ENCODE results near the gene ZNF45.

ZNF45 gene

DNA sequence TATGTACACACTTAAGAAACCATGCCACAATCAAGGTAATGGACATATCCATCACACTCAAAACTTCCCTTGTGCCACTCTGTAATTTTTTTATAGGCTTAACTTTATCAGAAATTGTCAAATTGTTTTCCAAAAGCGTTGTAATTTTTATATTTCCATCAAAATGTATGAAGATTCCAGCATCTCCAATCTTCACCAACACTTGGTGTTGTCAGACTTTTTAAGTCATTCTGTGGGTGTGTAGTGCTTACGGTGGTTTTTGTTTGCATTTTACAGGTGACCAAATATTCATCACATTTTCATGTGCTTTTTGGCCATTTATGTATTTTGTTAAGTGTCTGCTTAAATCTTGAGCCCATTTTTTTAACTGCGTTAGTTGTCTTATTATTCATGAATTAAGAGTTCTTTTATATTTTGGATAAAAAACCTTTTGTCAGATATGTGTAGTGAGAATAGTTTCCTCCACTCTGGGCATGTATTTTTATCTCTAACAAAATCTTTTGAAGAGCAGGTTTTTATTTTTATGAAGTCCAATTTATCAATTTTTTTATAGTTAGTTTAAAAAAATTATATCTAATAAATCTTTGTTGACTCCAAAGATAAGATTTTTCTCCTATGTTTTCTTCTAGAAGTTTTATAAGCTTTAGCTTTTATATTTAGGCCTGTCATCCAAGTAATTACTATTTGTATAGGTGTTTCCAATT, 4.6 kb upstream of the ZNF45 start:
- peaks cover 3% of the 10 kb centered on the region for H3K9me3 Mint-ChIP-seq
- no peak overlapping the region for H3K27ac Mint-ChIP-seq
- no peaks in the 10 kb centered on the region for H3K36me3 Mint-ChIP-seq
- no peak for DNase-seq (ENCODE audit: low spot score in 2 of 2)
- no peak overlapping the region for H3K4me3 Mint-ChIP-seq
- H3K4me1 Mint-ChIP-seq = no peaks in the 10 kb centered on the region
- ATAC-seq = no peak

DNA sequence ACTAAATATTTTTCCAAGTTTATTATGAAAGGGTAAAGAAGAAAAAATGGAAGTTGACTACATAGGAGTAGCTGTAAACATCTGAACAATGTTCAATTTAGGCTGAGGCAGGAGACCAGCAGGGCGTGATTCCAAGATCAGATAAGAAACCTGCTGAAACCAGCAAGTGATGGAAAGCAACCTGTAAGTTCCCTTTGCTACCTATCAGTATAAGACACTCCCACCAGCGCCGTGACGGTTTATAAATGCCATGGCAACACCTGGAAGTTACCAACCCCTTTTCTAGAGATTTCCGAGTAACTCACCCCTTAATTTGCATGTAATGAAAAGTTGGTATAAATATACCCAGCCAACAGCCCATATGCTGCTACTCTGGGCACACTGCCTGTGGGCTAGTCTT, 1.1 kb upstream of the ZNF45 start:
- Mint-ChIP-seq H3K36me3 (peaks cover 23% of the 10 kb centered on the region), H3K27ac (no peak overlapping the region), H3K9me3 (no peaks in the 10 kb centered on the region), H3K4me3 (peak overlapping the region; percentile 88), H3K4me1 (peaks cover 7% of the 10 kb centered on the region)
- ATAC-seq (no peak), DNase-seq (ENCODE audit: low spot score in 2 of 2) (no peak)

DNA sequence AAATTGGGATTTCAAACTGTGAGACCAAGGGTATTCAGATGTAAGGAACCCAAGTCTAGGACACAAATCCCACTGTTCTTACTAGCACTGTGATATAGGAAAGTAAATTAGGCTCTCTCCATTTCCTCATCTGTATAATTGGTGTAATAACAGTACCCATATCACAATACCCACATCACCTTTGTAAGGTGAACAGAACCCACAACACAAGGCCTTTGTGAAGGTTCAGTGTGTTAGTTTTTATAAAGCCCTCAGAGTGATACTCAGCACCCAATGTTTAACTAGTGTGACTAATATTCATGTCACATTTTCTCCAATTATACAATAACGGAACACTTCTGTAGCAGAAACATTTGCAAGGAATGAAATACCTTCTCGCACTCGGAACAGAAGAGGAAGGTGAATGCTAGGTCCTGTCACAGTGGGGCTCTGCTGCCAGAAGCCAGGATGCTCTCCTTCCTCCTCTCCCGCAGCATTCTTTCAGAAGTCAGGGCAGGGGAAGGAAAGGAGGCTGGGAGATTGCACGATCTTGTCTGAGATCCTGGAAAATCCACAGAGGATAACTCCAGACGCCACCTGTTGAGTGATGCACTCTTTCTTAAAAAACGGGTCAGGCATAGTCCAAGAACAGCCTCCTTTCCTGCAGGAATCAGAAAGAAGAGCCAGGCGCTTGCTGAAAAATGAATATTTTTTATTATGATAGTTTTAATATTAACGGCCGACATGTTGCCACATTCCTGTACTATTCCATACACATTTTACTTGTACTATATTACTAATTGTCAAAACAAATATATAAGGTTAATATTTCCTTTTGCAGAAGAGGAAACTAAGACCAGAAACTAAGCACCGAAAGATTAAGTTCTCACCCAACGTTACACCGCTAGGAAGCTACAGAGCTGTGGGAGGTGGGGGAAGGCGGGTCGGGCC, 762 bp downstream of the ZNF45 start:
- peak overlapping the region; percentile 88 for H3K4me3 Mint-ChIP-seq
- DNase-seq (ENCODE audit: low spot score in 2 of 2) = no peak
- no peaks in the 10 kb centered on the region for H3K9me3 Mint-ChIP-seq
- H3K27ac Mint-ChIP-seq = peak overlapping the region; percentile 88
- ATAC-seq = no peak
- H3K36me3 Mint-ChIP-seq = peaks cover 42% of the 10 kb centered on the region
- H3K4me1 Mint-ChIP-seq = peaks cover 7% of the 10 kb centered on the region

DNA sequence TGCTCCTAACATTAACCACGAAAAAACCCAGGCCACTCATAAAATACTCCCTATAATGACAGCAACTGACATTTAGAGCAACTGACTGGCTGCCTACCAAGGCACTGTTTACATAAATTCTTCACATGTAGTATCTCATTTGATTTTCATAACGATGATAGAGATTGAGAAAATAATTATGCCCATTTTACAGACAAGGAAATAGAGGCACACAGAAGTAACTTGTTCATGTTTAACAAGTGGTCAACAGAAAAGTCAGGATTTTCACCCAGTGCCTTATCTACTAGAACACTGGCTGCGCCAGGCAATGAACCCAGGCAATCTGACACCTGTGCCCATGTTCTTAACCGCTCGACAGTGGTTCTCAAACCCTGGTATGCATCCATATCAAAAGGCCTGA, 6.3 kb downstream of the ZNF45 start:
- Mint-ChIP-seq H3K4me1 (peaks cover under 1% of the 10 kb centered on the region), H3K9me3 (peaks cover 9% of the 10 kb centered on the region), H3K27ac (no peak overlapping the region), H3K4me3 (no peak overlapping the region), H3K36me3 (peaks cover 80% of the 10 kb centered on the region)
- no peak for DNase-seq (ENCODE audit: low spot score in 2 of 2)
- ATAC-seq = no peak

DNA sequence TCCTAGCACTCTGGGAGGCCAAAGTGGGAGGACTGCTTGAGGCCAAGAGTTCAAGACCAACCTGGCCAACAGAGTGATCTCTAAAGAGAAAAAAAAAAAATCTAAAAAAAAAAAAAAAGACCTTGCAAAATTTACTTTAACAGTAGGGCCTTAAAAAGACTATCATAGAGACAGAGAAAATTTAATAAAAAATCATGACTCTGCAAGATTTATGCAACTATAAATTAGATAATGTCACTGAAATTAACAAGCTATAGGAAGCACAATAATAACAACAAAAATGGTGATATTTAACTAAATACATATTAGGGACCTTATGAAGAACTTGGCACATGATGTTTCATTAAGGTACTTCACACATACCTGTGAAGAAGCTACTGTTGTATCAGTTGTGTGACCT, 11.2 kb downstream of the ZNF45 start:
- Mint-ChIP-seq H3K4me1 (no peaks in the 10 kb centered on the region), H3K9me3 (peaks cover 18% of the 10 kb centered on the region), H3K4me3 (no peak overlapping the region), H3K36me3 (peaks cover 89% of the 10 kb centered on the region), H3K27ac (no peak overlapping the region)
- ATAC-seq (no peak), DNase-seq (ENCODE audit: low spot score in 2 of 2) (no peak)

DNA sequence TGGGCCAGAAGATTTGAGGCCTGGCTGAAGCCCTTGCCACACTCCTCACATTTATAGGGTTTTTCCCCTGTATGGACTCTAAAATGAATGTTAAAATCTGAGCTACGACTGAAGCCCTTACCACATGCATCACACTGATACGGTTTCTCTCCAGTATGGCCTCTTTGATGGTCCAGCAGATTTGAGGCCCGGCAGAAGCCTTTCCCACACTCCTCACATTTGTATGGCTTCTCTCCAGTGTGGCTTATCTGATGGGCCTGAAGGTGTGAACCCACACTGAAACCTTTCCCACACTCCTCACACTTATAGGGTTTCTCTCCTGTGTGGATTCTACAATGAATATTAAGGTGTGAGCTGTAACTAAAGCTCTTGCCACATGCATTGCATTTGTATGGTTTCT, 21.0 kb downstream of the ZNF45 start:
- Mint-ChIP-seq H3K4me1 (no peaks in the 10 kb centered on the region), H3K27ac (no peak overlapping the region), H3K4me3 (no peak overlapping the region), H3K9me3 (peaks cover 45% of the 10 kb centered on the region), H3K36me3 (peaks cover 53% of the 10 kb centered on the region)
- ATAC-seq (no peak), DNase-seq (ENCODE audit: low spot score in 2 of 2) (no peak)

DNA sequence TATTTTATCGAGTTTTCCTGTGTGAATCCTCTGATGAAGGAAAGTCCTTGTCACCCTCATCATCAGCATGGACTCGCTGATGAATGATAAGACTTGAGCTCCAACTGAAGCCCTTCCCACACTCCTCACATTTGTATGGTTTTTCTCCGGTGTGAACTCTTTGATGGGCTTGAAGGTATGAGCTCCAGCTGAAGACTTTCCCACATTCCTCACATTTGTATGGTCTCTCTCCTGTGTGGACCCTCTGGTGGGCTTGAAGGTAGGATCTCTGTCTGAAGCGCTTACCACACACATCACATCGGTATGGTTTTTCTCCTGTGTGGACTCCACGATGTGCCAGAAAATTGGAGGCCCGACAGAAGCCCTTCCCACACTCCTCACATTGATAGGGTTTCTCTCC, 21.7 kb downstream of the ZNF45 start:
- H3K4me3 Mint-ChIP-seq = no peak overlapping the region
- no peak overlapping the region for H3K27ac Mint-ChIP-seq
- no peak for ATAC-seq
- H3K4me1 Mint-ChIP-seq = no peaks in the 10 kb centered on the region
- peaks cover 47% of the 10 kb centered on the region for H3K9me3 Mint-ChIP-seq
- peaks cover 46% of the 10 kb centered on the region for H3K36me3 Mint-ChIP-seq
- no peak for DNase-seq (ENCODE audit: low spot score in 2 of 2)

DNA sequence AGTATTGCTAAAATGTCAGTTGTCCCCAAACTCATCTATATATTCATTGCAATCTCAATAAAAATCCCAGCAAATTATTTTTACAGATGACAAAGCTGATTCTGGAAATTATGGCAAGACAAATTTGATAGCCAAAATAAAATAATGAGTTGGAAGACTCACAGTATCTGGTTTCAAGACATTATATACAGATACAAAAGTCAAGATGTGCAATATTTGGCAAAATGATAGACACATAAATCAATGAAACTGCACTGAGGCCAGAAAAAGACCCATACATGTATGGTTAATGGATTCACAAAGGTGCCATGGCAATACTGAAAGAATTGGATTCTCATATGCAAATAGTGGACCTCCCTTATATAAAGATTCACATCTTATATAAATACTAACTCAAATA, 24.2 kb downstream of the ZNF45 start:
- H3K4me3 Mint-ChIP-seq = no peak overlapping the region
- H3K4me1 Mint-ChIP-seq = no peaks in the 10 kb centered on the region
- ATAC-seq (no peak), DNase-seq (ENCODE audit: low spot score in 2 of 2) (no peak)
- H3K27ac Mint-ChIP-seq = no peak overlapping the region
- peaks cover 54% of the 10 kb centered on the region for H3K9me3 Mint-ChIP-seq
- H3K36me3 Mint-ChIP-seq = peaks cover 21% of the 10 kb centered on the region

DNA sequence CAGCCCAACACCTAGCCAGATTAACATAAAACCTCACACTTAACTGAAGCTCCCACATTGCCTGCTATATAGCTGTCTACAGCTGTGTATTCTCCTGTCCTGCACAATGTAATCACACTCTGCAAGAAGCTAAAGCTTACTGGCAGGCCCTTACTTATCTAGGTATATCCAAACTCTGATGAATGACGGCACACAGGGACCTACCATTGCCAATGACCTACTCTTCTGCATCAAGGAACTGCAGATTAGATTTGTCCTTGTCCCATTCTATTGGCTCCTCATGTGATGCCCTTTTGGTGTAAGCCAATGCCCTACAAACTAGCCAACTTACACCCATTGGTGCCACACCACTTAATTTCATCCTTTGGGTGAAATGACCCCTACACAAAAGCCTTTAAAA, 26.4 kb downstream of the ZNF45 start:
- Mint-ChIP-seq H3K4me1 (no peaks in the 10 kb centered on the region), H3K9me3 (peaks cover 54% of the 10 kb centered on the region), H3K36me3 (no peaks in the 10 kb centered on the region), H3K4me3 (no peak overlapping the region), H3K27ac (no peak overlapping the region)
- DNase-seq (ENCODE audit: low spot score in 2 of 2) (no peak), ATAC-seq (no peak)

DNA sequence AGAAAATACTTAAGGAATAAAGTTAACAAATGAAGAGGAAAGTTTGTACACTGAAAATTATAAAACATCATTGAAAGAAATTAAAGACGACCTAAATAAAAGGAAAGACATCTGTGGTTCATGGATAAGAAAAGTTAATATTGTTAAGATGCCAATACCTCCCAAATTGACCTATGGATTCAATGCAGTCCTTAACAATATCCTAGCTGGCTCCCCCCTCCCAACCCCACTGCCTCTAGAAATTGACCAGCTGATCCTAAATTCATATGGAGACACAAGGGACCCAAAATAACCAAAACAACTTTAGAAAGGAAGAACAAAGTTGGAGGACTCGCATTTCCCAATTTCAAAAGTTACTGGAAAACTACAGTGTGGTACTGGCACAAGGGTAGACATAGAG, 28.3 kb downstream of the ZNF45 start:
- Mint-ChIP-seq H3K4me1 (peaks cover 7% of the 10 kb centered on the region), H3K27ac (no peak overlapping the region), H3K9me3 (peaks cover 48% of the 10 kb centered on the region), H3K4me3 (no peak overlapping the region), H3K36me3 (no peaks in the 10 kb centered on the region)
- no peak for DNase-seq (ENCODE audit: low spot score in 2 of 2)
- no peak for ATAC-seq

DNA sequence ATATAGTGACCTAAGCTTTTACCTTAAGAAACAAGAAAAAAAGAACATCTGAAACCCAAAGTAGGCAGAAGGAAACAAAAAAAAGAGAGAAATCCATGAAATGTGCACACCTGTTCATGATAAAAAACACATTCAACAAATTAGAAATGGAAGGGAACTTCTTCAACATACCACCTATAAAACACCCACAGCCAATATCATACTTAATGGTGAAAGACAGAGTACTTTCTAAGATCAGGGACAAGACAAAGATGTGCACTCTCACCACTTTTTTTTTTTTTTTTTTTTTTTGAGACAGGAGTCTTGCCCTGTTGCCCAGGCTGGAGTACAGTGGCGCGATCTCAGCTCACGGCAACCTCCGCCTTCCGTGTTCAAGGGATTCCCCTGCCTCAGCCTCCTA, 29.2 kb downstream of the ZNF45 start:
- H3K36me3 Mint-ChIP-seq = no peaks in the 10 kb centered on the region

DNA sequence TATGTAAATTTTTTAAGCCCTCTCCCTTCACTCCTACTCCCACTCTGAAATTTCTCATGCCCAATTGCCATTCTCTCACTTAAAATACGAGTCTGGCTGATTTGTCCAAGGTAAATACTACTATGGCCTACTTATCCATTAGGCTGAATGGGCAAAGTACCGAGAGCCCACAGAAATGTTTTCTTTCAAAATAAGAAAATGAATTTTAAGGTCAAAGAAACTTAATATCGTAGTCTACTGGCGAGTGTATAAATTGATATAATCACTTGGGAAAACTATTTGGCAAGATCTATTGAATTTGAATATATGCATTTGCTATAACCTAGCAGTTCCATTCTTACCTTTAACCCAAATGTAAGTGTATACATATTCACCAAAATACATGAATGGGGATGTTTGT, 32.7 kb downstream of the ZNF45 start:
- no peak overlapping the region for H3K27ac Mint-ChIP-seq
- DNase-seq (ENCODE audit: low spot score in 2 of 2) = no peak
- no peaks in the 10 kb centered on the region for H3K36me3 Mint-ChIP-seq
- peak overlapping the region; percentile 79 for H3K4me3 Mint-ChIP-seq
- H3K9me3 Mint-ChIP-seq = peaks cover 39% of the 10 kb centered on the region
- no peak for ATAC-seq
- H3K4me1 Mint-ChIP-seq = peaks cover 14% of the 10 kb centered on the region

More for the DNA sequence above, 29.2 kb downstream of the ZNF45 start:
- H3K4me1 Mint-ChIP-seq = peaks cover 14% of the 10 kb centered on the region
- ATAC-seq (no peak), DNase-seq (ENCODE audit: low spot score in 2 of 2) (no peak)
- H3K27ac Mint-ChIP-seq = no peak overlapping the region
- H3K4me3 Mint-ChIP-seq = no peak overlapping the region
- H3K9me3 Mint-ChIP-seq = peaks cover 47% of the 10 kb centered on the region

DNA sequence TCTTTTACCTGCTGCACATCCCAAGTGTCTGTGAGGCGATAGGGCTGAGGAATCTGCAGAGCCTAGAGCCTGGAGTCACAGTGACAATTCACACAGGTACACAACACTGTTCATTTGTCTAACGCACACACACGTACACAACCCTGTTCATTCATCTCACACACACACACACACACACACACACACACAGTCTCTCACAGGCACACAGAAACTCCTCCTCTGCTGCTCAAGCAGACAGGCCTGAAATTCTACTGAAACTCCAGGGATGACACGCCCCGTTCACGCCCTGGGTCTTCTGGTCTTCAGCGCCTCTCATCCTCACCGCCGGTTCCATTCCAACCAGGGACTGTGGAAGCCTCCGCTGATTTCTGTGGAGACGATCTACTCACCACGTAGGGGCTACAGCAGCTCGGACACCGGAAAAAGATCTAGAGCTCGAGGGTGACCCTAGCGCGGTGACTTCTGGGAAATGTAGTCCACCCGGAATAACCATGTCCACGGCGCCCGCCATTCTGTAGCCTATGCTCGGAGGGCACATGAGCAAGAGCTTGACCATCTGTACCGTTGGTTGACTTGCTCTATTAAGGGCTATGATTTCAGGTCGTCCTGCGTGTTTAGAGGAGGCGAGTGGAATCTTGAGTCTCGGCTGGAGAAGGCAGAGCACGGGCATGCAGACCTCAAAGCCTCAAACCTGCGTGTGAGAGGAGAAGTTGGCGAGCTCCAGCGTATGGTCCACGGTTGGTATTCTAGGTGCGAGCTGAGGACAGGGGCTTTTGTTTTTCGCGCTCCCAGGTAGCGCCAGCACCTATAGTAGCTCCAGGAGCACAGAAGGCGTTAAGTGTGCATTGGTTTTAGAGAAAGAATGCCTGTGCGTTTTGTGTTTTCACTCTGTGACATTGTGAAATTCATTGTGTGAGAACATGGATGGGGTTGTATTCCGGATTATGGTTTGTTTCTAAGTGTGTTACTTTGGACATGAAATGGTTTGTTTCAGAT, 33.4 kb downstream of the ZNF45 start:
- Mint-ChIP-seq H3K4me1 (peaks cover 14% of the 10 kb centered on the region), H3K36me3 (no peaks in the 10 kb centered on the region), H3K9me3 (peaks cover 33% of the 10 kb centered on the region), H3K4me3 (peak overlapping the region; percentile 79), H3K27ac (peak overlapping the region; percentile 32)
- DNase-seq (ENCODE audit: low spot score in 2 of 2) (peak; percentile 35 to 68), ATAC-seq (peak; percentile 89)

DNA sequence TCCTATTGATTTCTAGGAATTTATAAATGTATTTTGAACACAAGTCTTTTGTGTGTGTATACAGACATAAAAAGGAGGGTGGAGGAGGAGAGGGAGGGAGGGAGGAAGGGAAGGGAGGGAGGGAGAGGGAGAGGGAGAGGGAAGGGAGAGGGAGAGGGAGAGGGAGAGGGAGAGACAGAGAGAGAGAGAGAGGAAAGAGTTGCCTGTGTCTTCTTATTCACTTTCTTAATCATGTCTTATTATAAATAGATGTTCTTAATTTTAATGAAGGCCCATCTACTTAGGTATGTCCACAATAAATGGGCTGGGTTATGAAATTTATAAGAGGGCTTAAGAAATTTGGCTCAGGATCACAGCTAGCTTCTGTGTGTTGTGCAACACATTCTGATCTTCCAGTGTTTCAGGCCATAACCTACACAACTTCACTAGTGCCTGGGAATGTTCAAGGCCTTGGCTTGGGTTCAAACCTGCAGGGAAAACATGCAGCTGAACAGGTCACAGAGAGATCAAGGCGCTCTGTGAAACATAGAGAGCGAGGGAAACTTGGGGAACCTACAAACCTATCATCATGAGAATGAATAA, 39.3 kb downstream of the ZNF45 start:
- ATAC-seq = no peak
- no peak for DNase-seq (ENCODE audit: low spot score in 2 of 2)
- H3K27ac Mint-ChIP-seq = no peak overlapping the region
- no peaks in the 10 kb centered on the region for H3K36me3 Mint-ChIP-seq
- peaks cover 24% of the 10 kb centered on the region for H3K9me3 Mint-ChIP-seq
- H3K4me3 Mint-ChIP-seq = no peak overlapping the region
- H3K4me1 Mint-ChIP-seq = no peaks in the 10 kb centered on the region

DNA sequence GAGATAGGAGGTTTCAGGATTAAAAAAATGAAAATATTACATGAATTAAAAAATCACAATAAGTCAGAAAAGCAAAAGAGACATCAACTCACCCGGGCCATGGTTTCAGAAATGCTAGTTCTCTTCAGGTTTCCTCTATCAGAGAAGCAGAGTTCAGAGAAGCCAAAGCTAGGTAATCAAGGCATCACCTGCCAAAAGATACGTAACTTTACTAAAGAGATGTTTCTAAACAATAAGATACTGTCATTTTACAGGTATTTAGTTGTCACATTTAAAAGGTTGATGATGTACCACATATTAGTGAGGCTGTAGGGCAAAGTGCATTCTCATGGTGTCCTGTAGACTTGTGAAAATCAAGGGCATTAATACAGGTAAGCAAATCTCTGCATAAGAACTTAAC, 51.2 kb downstream of the ZNF45 start, which contains the start of gene ZNF404:
Gene ZNF404 (minus strand): TSS at position 101 of the 400 bp plus-strand sequence.
- Mint-ChIP-seq H3K36me3 (no peaks in the 10 kb centered on the region), H3K4me1 (no peaks in the 10 kb centered on the region), H3K4me3 (no peak within 1 kb of the TSS), H3K9me3 (peaks cover 44% of the 10 kb centered on the region), H3K27ac (no peak within 1 kb of the TSS)
- DNase-seq (ENCODE audit: low spot score in 2 of 2) (no peak), ATAC-seq (no peak)

All from stimulated activated effector memory CD8-positive, alpha-beta T cell treated with anti-CD3 and anti-CD28 coated beads, Interleukin-12 subunit alpha, Interleukin-12 subunit beta, amount 100 ng/mL, for 72 hours (primary cell).